ENCODE results near the gene ABCG8.

The ABCG8 gene

DNA sequence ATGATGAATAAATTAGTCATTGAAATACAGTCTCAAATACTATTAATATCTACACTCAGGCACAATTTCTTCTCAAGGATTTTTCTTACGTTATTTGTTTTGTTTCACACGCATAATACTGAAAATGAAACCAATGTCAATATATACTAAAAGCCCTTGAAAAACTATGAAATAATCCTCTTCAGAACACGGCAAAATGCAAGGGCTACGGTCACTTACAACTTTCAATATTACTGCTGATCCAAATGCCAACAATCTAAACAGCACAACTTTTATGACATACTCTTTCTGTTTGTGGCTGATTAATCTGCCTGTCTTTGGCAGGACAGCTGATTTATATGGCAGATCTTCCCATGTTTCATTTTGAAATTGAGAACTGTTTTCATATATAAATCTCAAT lies 88.7 kb downstream of the ABCG8 start:
- no peak for DNase-seq

DNA sequence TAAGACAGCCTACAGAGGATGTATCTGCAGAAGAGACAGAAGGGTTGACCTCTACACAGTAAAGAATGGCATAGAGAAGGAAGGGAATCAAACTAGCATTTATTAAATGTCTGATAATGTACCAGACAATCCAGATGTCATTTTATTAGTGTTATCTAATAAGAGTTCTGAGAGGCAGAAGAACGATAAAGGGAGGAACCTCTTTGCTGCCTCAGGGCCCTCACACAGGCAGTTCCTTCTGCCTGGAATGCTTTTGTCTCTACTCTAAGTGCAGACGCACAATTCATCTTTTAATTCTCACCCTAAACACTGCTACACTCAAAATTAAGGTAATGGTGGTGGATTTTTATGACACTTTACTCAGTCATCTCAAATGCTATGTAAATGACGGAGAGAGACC lies 92.5 kb downstream of the ABCG8 start:
- DNase-seq = no peak

All from hippocampal formation (tissue), 2 donors.